Measurements from ENCODE around the gene SMYD3.

Gene SMYD3

GRCh38 chr1:246068619-246069509 lies 438.2 kb downstream of the SMYD3 start:
- no peak for TF ChIP-seq CTCF (IDR thresholded peaks at IDR 0.05; ENCODE audit: insufficient read depth, low read depth, low read length, missing control alignments)
- no peak overlapping the region for H3K4me3 ChIP-seq (ENCODE audit: low read depth, low read length)

GRCh38 chr1:246068217-246068512 lies 438.9 kb downstream of the SMYD3 start:
- no peak for TF ChIP-seq CTCF (IDR thresholded peaks at IDR 0.05; ENCODE audit: insufficient read depth, low read depth, low read length, missing control alignments)
- no peak for DNase-seq (ENCODE audit: low read depth)
- no peak overlapping the region for H3K4me3 ChIP-seq (ENCODE audit: low read depth, low read length)

More at GRCh38 chr1:246068619-246069509, 438.2 kb downstream of the SMYD3 start:
- no peak for DNase-seq (ENCODE audit: low read depth)

GRCh38 chr1:246067432-246068216 lies 439.5 kb downstream of the SMYD3 start:
- TF ChIP-seq CTCF (IDR thresholded peaks at IDR 0.05; ENCODE audit: insufficient read depth, low read depth, low read length, missing control alignments): no peak
- DNase-seq (ENCODE audit: low read depth): peak; percentile 11
- H3K4me3 ChIP-seq (ENCODE audit: low read depth, low read length): no peak overlapping the region

- no peak for DNase-seq (ENCODE audit: low read depth)
- no peak overlapping the region for H3K4me3 ChIP-seq (ENCODE audit: low read depth, low read length)
- no peak for TF ChIP-seq CTCF (IDR thresholded peaks at IDR 0.05; ENCODE audit: insufficient read depth, low read depth, low read length, missing control alignments)
These were observed 440.5 kb downstream of the SMYD3 start for GRCh38 chr1:246066573-246066972.

- no peak for DNase-seq (ENCODE audit: low read depth)
- no peak overlapping the region for H3K4me3 ChIP-seq (ENCODE audit: low read depth, low read length)
- no peak for TF ChIP-seq CTCF (IDR thresholded peaks at IDR 0.05; ENCODE audit: insufficient read depth, low read depth, low read length, missing control alignments)
These were observed 441.5 kb downstream of the SMYD3 start for GRCh38 chr1:246065592-246065991.

- no peak for DNase-seq (ENCODE audit: low read depth)
- no peak for TF ChIP-seq CTCF (IDR thresholded peaks at IDR 0.05; ENCODE audit: insufficient read depth, low read depth, low read length, missing control alignments)
- no peak overlapping the region for H3K4me3 ChIP-seq (ENCODE audit: low read depth, low read length)
These were observed 442.2 kb downstream of the SMYD3 start for GRCh38 chr1:246064891-246065290.
